Stimulated activated CD4-positive, alpha-beta T cell treated with anti-CD3 and anti-CD28 coated beads, Interleukin-12 subunit alpha, Interleukin-12 subunit beta, amount 100 ng/mL, for 24 hours (primary cell): ENCODE results near the gene CGN.
"Not testable (repeated sequence)": the region's sequence is repeated elsewhere in the genome, so short reads cannot be mapped to it uniquely, and the experiment has no call there.

Experiments used
- DNase-seq, 2 experiments: peaks; one replicate each; pipeline ENCODE4 v3.0.0-alpha.2; 2020; ENCODE audit warnings: low read depth in 2 of 2

CGN gene

DNA sequence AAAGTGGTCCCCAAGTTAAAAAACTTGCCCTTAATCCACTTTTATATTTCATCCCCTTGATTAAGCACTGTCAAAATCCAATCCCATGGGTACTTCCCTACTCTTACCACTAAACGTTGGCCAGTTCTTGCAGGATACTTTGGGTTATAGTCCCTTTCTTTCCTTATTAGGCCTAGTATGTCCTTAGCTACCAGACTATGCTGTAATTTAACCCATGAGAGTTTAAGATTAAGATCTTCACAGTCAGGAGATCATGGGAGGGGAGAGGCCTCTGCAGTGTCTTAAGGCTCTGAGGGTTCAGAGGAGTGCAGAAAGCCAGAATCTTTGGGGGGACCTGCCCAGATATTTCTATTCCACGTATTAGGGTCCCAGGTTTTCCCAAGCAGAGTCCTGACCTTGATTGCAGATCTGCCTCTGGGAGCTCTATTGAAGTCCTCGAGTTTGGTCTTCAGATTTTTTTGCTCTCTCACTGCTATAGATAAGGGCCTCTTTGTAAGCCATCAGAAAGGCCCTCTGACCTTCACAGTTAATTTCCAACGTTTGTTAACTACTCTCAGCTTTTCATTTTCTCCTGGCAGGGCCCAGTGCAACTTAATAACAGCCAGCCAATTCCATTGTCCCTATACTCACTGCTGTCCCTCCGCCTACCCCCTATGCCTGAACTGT lies 9.0 kb upstream of the CGN start:
- no peak for DNase-seq

DNA sequence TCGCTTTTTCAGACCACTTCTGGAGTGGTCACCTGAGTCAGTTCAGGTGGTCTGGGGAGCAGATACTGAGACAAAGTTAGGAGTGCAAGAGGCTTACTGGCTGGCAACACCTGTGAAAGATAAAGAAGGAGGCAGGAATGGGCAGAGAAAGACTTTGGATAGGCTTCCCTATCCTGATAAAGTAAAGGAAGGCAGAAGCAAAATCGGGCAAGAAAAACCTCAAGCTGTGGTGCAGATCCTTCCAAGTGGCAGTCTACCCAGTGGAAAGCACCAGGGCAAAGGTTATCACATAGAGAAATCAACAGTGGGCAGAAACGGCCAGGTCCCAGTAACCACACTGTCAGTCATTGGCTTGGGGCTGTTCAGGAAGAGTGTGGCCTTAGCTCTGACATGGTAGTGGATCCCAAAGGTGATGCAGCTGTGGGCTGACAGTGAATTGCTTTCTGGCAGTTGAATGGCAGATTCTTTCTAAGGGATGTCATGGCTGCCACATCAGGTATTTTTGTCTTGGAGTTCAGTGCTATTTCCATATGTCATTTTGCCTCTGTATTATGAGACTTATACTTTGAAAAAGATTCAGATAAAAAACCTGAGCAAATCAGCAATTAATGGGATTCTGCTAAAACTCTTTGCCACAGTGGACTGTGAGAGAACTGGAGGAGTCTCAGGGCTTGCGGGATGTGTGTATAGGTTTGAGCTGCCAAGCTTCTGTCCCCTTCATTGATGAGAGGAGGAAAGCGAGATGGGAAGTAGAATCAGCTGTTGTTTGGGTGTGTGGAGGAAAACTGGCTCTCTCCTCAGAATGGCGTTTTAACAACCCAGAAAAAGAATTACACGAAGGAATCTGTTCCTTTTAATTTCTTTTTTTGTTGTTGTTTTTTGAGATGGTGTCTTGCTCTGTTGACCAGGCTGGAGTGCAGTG lies 8.1 kb upstream of the CGN start:
- DNase-seq, result no peak

DNA sequence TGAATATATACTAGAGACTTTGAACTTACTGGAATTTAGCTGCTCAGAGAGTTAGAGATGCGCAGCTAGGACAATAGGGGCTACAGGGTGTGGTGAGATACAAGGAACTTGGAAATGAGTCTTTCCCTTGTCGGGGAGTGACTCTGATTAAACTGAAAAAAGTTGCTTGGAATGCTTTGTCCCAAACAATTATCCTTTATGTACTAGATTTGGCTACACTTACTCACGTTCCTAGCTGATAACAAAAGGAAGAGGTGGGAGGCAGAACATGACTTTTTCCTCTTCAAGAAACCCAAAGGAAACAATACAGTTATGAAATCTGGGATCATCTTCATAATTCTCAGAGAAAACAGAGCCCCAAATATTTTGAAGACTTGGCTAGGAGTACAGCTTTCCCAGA lies 6.9 kb upstream of the CGN start:
- no peak for DNase-seq

DNA sequence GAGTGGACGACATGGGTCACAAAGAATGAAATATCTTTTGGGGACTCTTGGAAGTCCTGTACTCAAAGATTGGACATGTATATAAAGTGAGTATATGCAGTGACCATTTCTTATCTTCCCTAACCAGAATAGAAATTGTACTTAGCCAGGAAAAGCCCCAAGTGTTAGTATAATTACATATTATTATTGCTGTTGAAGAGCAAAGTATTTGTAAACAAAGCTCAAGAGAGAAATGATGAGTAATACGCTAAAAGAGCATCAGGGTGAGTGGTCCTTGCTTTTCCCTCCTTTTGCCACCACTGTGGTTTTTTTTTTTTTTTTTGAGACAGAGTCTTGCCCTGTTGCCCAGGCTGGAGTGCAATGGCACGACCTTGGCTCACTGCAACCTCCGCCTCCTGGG lies 6.4 kb upstream of the CGN start:
- DNase-seq, result no peak

DNA sequence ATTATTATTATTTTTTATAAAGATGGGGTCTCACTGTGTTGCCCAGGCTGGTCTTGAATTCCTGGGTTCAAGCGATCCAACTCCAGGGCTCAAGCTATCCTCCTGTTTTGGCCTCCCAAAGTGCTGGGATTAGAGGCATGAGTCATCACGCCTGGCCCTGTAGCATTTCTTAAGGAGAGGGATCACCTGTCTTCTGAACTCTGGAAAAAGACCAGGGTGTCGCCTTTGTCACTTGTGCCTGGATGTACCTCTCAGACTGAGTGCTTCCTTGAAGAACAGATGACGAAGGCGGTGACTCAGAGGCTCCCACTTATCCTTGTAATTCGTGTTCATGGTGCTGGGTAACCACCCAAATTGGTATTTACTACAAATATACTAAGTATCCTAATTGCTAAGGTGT lies 2.4 kb upstream of the CGN start:
- DNase-seq, result no peak

DNA sequence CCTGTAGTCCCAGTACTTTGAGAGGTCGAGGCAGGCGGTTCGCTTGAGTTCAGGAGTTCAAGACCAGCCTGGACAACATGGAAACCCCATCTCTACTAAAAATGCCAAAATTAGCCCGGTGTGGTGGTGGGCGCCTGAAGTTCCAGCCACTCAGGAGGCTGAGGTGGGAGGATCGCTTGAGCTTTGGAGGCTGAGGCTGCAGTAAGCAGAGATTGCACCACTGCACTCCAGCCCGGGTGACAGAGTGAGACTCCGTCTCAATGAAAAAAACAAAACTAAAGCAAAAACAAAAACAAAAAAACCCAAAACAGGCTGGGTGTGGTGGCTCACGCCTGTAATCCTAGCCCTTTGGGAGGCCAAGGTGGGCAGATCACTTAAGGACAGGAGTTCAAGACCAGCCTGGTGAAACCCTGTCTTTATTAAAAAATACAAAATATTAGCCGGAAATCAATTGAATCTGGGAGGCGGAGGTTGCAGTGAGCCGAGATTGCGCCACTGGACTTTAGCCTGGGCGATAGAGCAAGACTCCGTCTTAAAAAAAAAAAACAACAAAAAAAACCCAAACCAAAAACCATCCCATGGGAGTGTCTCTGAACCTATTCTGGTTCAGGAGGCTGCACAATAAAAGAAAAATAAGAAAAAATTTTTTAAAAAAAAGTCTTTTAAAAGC lies 1.7 kb upstream of the CGN start:
- DNase-seq, result no peak

DNA sequence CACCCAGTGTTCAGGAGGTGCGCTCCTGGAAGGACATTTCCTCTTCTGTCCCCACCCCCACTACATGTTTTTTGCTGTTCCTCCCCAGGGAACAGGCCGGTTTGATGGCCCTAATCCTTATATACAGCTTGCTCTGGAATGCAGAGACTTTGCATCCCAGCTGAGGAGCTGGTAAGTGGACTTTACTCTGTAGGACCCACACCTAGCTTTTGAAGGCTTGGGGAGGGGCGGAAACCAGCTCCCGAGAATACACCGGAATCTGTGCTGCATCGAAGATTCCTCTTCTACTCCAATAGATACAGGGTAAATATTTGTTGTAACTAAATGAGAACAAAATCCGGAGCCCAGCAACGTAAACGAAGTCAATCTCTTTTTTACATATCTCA lies 1.2 kb upstream of the CGN start:
- no peak for DNase-seq

DNA sequence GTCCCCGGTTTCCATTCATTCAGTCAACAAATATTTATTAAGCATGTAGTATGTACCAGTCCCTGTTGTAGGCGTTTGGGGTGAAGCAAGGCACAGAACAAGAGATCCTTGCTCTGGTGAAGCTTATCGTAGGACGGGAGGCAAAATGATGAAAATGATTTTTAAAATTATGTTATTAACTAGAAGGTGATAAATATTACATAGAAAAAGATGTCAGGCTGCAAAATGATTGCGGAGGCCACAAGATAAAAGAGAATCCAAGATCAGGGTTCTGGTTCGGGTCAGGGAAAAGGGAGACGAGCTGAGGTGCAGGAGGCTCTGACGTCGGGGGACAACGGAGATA lies 602 bp upstream of the CGN start:
- DNase-seq, result no peak

DNA sequence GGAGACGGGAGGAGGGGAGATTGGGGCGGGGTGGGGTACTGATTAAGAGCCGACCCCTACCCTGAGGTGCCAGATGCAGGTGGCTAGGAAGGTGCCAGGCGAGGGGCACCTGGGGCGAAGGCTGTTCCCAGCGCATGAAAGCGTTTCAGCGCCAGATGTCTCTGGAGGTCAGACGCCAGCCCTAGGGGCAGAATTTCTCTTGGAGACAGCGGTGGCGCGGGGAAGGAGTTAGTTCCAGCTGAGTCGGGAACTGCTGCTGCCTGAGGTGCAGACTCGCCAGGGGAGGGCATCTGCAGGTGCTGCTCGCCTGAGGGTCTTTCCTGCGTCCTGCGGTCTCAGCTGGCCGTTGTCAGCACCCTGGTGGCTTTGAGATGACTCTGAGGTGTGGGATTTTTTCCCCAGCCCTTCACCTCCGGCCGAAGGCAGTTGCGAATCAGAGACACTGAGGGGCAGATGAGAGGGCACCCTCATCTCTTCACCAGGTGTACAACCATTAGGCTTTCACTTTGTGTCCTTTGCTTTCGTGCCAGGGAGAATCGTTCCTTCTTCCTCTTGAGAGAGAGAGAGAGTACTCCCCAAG lies 539 bp downstream of the CGN start:
- DNase-seq, result peak in 1 of 2 experiments; percentile 15

DNA sequence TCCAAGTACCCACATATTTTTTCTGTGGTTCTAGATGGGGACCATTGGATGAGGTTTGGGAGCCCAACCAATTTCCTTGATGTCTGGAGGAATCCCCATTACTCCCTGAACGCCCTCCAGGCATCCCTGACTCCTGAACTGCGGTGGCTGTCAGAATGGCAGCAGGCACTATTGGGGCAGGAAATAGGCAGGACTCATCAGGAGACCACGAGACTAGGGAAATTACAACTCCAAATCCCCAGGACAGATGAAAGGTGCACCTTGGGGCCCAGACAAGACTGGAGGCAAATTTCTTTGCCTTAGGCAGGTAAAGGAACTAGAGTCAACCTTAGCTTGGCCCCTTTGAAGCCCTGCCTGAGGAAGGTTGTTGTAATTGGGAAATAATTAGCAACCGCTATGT lies 1.1 kb downstream of the CGN start:
- DNase-seq, result no peak

DNA sequence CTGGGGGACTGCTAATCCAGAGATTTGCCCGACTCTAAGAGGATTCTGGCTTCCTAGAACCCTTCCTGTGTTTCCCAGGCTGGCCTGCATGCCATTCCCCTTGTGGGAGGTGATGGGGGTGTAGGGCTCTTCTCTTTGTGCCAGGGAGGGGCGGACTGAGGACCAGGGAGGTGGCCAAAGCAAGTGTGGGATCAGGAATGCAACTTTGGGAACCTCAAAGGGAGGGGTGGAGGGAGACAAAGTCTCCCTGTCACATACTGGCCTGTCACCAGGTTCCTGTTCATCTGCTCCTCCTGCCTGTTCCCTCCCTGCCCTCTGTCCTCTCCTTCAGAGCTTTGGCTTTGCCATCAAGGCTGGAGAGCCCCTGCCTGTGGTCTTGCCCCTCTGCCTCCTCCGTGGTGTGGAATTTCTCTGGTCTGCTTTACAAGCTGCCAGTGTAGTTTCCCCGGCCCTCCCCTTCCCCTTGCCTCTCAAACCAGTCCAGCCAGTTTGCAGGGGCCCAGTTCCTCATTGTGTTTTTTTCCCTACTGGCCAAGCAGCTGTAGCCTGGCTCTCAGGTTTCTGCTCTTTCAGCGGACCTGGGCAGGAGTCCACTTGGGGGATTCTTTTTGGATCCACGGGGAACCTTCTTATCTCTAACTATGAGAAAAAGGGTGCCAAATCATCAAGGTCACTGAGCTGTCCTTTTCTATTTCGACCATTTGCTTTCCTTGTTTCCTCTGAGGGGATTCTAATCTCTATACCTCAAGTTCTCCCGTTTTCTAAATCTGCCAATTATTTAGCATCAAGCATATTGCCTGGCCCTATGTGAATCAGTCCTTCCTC lies 1.8 kb downstream of the CGN start:
- no peak for DNase-seq

DNA sequence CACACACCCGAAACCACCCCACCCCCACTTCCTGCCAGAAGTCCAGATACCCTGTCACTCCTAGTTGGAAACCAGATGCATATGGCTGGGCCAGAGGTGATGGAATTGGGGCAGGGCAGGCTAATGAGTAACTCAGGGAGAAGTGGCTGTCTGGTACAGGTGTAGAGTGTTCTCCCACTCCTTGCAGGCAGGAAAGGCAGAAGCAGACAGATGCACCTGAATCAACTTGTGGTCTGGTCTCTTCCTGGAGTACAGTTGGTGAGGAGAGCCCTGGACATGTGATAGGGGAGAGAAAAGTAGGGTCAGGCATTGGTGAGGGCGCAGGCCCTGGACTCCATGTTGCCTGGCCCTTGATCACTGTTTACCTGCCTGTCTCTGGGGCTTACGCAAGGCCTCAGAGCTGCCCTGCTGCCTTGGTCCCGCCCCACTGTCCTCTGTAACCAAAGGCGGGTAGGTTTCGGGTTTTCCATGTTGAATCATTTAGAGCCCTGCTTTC lies 2.5 kb downstream of the CGN start:
- peak in 1 of 2 experiments; percentile 11 for DNase-seq

DNA sequence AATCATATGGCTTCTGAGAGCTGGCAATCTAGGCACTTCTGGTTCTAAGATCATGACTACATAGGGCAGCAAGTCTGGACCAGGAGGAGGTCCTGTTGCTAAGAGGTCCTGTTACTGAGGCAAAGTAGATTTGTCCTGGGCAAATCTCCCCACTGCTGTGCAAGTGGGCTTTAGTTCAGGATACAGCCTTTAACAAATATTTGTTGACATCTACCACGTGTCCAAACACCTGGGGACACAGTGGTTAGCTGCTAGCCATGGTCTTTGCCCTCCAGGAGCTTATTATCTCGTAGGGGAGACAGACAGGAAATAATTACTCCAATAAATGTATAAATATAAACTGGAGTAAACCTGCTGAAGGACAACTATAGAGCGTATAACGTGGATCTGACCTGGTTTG lies 3.2 kb downstream of the CGN start:
- no peak for DNase-seq

DNA sequence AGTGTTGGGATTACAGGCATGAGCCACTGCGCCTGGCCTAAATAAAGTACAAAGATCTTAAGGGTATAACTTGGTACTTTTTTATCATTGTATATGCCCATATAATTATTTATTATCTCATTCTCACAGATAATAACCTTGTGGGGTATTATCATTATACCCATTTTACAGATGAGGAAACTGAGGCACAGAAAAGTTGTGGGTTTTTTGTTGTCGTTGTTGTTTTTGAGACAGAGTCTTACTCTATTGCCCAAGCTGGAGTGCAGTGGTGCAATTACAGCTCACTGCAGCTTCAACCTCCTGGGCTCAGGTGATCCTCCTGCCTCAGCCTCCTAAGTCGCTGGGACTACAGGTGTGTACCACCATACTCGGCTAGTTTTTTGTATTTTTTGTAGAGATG lies 4.1 kb downstream of the CGN start:
- DNase-seq, result no peak

DNA sequence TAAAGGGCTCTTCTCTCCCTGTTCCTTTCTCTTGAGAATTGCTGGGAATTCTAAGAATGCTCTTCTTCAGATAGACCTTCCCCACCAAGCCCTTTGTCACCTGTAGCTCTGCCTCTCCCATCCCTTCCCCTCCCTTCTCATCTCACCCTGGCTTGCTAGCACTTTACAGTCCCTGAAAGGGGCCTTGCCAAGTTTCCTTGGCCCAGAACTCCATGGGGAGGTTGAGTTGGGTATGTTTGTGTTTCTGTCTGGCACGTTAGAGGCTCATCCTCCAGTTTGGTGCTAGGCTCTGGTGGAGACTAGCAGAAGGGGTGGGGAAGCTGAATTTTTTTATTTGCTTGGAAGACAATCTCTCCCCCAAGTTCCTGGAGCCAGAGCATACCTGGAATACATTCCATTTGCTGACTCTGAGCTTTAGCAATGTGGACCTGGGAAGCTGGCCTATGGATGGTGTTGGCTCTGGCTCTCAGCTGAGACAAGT lies 4.9 kb downstream of the CGN start:
- DNase-seq, result no peak

DNA sequence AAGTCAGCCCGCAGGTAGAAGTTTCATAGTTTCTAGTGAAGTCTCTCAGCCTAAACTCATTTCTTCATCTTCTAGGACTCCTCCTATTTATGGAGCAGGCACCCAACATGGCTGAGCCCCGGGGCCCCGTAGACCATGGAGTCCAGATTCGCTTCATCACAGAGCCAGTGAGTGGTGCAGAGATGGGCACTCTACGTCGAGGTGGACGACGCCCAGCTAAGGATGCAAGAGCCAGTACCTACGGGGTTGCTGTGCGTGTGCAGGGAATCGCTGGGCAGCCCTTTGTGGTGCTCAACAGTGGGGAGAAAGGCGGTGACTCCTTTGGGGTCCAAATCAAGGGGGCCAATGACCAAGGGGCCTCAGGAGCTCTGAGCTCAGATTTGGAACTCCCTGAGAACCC lies 7.2 kb downstream of the CGN start:
- DNase-seq, result no peak

DNA sequence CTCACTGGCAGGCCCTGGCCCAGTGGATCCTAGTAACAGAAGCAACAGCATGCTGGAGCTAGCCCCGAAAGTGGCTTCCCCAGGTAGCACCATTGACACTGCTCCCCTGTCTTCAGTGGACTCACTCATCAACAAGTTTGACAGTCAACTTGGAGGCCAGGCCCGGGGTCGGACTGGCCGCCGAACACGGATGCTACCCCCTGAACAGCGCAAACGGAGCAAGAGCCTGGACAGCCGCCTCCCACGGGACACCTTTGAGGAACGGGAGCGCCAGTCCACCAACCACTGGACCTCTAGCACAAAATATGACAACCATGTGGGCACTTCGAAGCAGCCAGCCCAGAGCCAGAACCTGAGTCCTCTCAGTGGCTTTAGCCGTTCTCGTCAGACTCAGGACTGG lies 7.7 kb downstream of the CGN start:
- DNase-seq, result no peak

DNA sequence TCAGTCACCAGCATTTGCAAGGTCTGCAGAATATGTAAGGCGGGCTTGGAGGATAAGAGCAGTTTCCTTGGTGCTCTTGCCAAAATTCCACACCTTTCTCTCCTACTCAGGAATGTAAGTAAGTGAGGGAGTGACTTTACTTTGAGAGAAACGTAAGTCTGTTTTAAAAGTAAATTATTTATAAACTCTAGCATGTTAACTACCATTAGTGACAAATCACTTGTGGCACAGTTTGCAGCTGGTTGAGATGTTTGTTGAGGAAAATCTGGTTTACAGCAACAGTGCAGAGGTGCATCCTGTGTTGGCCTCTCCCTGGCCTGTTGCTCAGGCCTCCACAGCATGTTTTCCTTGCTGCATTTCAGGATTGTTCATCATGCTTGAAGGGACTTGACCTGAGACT lies 8.5 kb downstream of the CGN start:
- DNase-seq, result no peak

DNA sequence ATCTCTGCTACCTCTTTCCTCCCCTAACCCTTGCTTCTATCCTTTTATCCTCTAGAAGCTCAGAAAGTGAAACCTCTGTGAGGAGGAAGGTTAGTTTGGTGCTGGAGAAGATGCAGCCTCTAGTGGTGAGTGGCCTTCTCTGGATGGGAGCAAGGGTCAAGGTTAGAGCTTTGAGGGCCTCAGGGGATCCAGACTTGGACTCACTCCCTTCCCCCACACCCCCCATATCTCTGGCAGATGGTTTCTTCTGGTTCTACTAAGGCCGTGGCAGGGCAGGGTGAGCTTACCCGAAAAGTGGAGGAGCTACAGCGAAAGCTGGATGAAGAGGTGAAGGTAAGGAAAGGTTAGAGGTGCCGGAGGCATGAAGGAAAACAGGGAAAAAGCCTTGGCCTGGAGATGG lies 9.2 kb downstream of the CGN start:
- no peak for DNase-seq

DNA sequence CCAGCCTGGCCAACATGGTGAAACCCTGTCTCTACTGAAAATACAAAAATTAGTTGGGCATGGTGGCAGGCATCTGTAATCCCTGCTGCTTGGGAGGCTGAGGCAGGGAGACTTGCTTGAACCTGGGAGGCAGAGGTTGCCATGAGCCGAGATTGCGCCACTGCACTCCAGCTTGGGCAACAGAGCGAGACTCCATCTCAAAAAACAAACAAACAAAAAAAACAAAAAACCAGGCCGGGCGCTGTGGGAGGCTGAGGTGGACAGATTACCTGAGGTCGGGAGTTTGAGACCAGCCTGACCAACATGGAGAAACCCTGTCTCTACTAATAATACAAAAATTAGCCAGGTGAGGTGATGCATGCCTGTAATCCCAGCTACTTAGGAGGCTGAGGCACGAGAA lies 11.2 kb downstream of the CGN start:
- not testable (repeated sequence) for DNase-seq

DNA sequence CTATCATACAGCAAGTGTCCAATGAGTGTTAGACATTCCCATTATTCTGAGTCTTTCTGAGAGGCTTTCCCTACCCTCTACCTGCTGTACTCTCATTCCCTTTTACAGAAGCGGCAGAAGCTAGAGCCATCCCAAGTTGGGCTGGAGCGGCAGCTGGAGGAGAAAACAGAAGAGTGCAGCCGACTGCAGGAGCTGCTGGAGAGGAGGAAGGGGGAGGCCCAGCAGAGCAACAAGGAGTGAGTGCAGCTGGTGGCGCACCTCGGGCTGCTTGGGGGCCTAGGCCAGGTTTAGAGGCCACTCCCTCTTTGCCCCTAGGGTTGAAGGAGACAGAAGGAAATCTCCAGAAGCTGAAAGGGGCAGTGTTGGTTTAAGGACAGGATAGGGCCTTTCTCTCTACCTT lies 12.1 kb downstream of the CGN start:
- no peak for DNase-seq
